GM18526 (cell line): ENCODE data around the gene TGFB2.

Source experiments
- POLR2A ChIP-seq: IDR thresholded peaks from 3 replicates; pipeline ENCODE4 v1.6.1; 2011; ENCODE audit not compliant: insufficient read length; ENCODE audit errors: extremely low read depth

TGFB2 gene

DNA sequence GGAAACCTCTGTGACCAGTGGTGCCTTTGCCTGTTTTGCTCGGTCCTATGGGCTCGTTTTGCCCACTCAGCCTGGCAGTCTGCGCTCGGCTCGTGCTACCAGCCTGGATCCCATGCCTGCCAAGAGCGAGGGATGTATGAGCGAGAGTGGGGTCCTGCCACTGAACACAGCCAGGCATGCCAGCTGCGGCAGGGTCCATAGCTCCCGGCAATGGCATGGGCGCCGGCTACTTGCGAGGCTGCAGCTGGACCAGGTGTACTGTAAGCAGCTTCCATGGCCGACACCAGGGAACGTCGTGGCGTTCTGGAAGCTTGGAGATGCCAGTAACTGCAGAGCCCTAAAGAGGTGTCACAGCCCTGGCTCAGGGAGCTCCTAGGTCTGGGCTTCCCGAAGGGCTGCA is 22.4 kb upstream of the TGFB2 start:
- TF ChIP-seq POLR2A: no peak

DNA sequence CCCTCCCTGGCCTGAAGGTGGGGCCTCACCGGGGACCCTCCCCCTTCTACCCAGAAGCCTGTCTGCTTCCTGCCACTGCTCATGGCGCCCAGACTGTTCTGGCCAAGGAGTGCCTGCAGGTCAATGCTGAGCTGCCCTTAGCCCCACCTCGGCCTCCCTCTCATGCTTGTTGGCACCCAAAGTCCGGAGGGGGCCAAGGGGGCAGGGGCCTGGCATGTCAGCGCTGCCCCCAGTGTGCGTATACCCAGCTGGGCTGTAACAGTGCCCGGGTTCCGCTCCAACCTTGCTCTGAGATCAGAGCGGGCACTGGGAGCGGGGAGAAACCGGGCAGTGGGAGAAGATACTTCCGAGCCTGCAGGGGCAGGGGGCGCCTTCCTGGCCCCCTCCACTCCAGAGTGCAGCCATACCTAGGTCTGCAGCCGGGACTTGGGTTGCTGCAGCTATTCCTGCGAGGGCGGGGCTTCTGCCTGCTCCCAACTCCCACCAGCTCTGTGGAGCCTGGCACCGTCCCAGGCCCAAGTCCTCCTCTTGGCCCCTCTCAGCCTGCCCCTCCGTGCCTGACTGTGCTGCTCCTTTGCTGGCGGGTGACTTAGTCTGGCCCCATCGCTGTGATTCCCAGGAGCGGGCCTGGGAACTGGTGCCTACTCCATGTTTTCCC is 21.4 kb upstream of the TGFB2 start:
- no peak for TF ChIP-seq POLR2A

DNA sequence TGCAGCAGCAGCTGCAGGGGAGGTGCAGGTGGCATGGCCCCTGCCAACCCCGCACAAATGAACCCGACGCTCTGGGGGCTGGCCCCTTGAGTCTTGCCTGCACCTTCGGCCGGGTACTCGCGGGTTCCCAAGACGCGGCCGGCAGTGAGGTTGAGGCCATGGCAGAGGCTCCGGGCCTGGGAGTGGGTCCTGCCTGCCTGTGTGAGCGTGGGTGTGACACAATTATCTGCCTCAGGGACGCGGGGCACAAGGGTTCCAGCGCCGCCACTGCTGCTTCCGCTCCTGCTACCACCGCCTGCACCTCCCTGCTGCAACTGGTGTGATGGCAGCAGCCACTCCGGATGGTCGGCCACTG is 20.9 kb upstream of the TGFB2 start:
- no peak for TF ChIP-seq POLR2A

DNA sequence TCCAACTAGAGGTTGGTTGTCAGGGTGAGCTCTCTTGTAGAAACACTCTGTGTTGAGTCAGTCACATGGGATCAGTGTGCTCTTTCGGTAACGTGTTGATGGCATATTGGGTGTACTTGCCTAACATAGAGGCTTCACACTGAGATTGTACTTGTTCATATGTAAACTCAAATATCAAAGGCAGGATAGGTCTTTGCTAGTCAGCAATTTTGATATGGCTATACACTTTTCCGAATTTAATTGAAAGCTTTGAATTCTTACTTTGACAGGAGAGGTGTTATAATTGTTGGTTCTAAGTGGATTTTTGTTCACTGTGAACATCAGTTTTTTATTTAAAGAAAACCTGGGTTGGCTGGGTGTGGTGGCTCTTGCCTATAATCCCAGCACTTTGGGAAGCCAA is 16.4 kb upstream of the TGFB2 start:
- TF ChIP-seq POLR2A: no peak

DNA sequence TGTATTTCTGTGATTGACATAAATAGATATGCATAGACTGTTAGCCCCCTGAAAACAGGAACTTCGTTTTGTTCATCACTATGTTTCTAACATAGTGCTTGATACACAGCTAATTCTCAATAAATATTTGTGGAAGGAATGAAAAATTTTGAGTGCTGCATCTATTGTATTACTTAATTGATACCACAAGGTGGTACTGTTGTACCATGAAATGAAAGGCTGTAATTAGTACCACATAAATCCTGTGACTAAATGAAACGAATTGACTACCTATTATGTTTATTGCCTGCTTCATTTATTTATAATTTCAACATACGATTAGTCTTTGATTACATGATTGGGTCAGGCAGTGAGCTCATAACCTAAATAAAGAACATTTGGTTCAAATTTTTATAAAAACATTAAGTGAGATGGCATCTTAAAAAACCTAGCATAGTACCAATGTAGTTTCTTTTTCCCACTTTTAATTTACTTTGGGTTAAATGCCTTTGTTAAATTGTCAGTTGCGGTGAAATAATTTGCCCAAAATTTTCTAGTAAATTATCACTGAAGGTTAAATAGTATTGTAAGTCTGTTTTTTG is 15.0 kb upstream of the TGFB2 start:
- TF ChIP-seq POLR2A: no peak

DNA sequence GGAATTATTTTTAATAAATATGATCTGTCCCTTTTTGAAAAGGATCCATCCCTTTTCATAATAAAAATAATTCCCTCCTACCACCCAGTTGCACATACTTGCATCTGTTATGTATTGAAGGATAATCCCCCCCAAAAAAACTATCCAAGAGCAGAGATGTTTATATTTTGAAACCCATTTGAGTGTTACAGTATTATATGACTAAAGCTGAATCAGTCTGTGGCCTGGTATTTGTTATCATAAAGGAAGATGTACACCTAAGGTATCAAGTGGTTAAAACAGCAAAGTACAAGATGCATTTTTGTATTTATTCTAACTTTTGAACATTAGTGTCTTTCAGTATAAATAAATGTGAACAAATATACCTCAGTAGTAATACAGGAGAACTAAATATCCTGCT is 12.7 kb upstream of the TGFB2 start:
- TF ChIP-seq POLR2A: no peak

DNA sequence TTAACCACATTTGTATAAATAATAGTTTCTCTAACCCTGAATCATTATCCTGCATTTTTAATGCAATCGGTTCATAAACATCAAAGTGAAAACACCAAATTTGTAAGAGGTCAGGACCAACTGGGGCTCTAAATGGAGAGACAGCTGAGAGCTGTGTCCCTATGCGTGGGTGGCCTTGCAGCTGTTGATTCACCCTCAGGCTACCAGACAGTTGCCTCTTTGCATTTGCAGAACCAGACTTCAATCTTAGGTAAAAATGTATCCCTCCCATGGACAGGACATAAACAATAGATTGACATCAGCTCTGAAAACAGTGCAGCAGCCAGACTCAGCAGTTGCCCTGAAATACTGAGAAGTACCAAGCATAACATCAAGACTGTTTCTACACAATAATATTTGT is 8.8 kb upstream of the TGFB2 start:
- TF ChIP-seq POLR2A: no peak

DNA sequence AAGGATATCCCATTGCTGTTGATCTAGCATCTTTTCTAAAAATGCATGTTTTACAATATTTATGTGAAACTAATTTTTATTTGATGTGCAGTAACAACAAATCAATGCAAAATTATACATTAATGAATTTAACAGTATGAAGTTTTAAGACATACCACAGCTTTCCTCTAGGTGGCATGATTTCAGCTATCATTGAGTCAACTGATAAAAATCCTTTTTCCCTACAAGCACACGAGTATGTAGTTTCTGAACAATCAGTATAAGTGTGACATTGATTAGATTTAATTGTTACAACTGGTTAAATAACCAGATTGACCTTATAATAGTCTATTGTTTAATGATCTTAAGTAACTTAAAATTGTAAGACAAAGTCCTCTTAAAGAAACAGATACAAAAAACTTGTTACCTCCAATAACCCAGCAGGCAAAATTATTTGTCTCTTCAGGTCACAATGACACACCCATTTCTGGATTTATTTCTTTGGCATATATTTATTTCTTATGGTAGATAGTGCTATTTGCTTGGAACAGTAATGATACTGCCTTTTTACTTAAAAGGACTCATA is 5.8 kb upstream of the TGFB2 start:
- no peak for TF ChIP-seq POLR2A

DNA sequence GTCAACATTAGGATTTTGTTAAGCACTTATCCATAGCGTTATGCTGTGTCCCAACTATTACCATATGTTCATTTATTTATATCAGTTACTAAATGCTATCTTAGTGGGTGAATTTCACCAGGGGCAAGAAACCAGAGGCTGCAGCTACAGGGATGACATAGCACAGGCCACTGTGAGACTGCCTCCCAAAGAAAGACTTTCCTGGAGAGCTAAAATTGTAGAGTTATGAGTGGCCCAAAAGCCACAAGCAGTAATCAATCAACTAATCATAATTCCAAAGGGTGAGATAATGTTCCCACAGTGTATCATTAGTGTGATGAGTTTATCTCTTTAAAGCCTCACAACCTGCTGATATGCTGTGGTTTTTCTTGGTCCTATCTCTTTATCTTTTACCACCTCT is 3.8 kb upstream of the TGFB2 start:
- no peak for TF ChIP-seq POLR2A

DNA sequence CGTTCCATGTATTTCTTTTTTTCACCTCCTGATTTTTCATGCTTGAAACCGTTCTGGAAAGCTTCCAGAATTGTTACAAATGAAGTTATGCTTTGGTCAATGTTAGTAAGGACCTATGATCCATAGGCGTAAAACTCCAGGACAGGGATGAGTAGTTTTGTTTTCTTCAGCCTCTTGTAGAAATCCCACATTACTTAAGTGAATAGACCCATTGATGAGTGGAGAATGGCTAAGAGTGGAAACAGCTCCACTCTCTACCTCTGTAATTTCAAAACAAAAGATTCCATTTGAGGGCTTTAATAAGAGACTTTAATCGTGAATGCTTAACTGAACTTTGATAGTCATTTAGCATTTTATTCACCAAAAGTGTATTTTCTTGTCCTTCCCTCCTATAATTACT is 3.0 kb upstream of the TGFB2 start:
- TF ChIP-seq POLR2A: no peak

DNA sequence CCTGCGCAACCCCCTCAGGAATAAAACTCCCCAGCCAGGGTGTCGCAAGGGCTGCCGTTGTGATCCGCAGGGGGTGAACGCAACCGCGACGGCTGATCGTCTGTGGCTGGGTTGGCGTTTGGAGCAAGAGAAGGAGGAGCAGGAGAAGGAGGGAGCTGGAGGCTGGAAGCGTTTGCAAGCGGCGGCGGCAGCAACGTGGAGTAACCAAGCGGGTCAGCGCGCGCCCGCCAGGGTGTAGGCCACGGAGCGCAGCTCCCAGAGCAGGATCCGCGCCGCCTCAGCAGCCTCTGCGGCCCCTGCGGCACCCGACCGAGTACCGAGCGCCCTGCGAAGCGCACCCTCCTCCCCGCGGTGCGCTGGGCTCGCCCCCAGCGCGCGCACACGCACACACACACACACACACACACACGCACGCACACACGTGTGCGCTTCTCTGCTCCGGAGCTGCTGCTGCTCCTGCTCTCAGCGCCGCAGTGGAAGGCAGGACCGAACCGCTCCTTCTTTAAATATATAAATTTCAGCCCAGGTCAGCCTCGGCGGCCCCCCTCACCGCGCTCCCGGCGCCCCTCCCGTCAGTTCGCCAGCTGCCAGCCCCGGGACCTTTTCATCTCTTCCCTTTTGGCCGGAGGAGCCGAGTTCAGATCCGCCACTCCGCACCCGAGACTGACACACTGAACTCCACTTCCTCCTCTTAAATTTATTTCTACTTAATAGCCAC is 696 bp downstream of the TGFB2 start:
- TF ChIP-seq POLR2A: no peak

DNA sequence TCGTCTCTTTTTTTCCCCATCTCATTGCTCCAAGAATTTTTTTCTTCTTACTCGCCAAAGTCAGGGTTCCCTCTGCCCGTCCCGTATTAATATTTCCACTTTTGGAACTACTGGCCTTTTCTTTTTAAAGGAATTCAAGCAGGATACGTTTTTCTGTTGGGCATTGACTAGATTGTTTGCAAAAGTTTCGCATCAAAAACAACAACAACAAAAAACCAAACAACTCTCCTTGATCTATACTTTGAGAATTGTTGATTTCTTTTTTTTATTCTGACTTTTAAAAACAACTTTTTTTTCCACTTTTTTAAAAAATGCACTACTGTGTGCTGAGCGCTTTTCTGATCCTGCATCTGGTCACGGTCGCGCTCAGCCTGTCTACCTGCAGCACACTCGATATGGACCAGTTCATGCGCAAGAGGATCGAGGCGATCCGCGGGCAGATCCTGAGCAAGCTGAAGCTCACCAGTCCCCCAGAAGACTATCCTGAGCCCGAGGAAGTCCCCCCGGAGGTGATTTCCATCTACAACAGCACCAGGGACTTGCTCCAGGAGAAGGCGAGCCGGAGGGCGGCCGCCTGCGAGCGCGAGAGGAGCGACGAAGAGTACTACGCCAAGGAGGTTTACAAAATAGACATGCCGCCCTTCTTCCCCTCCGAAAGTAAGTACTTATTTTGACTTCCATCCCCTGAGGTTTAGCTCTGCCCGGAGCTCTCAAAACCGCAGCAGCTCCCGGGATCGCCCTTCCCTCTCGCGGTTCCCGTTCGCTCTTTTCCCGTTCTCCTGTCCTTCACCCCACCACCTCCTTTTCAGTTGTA is 1.5 kb downstream of the TGFB2 start:
- TF ChIP-seq POLR2A: no peak

DNA sequence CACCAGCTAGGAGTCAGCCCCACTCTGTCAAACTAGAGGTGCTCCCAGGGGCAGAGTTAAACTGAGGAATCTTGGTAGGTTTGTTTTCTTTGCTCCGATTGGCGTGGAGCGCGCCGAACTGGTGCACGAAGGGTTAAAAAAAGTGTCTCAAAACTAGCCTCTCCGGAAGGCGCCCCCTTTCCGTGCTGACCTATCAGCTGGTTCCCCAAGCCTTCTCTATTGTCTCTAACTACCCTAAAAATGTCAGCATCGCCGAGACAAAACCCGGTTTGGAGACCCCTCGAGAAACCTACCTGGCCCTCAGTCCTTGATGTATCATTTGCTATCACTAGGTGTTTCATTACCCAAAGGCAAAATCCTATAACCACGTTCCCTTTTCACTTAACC is 2.2 kb downstream of the TGFB2 start:
- TF ChIP-seq POLR2A: no peak

DNA sequence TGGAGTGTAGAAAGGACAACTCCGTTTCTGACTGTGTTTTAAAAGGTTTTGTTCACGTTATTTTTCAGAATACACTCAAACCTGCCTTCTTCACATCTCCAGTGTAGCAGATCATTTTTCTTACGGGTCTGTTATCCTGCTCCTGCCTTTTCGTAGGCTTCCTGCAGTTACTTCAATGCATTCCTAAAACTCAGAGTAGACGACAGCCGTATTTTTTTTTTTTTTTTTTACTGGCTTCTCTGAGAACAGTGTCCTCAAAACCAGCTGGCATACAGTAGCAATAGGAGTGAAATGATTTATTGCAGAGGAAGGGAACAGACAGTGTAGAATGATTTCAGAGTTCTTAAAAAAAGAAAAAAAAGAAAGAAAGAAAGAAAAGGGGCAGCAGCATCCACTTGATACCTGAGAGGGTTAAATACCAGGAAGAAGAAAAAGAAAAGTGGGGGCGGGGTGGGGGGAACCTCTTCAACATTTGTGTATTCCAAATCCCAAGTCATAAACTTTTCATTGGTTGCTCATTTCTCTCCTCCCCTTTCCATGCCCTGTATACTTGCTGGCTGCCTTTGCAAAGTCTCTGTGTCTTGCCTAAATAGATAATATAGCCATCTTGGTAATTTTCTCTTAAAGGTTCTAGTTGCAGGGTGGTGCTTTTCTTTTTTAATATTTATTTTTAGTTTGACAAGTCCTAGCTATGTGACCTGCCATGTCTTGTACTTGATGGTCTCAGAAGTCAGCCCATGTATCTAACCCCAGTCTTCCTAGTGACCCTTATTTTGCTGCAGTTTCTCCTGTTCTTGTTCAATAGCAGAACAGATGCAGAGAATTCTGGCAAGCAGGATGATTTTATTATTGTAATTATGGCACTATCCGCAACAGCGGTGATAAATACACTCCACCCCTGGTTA is 2.8 kb downstream of the TGFB2 start:
- no peak for TF ChIP-seq POLR2A
